ENCODE results near the gene CEP152. TPM values are rescaled to one million over a fixed set of nuclear protein-coding genes. Genes with fewer than 3 reads are reported as not detected.

The CEP152 gene
- total and polyA plus RNA-seq, 5 experiments from 2014 or later: 3.1 to 11.5 (median 5.1) TPM

DNA sequence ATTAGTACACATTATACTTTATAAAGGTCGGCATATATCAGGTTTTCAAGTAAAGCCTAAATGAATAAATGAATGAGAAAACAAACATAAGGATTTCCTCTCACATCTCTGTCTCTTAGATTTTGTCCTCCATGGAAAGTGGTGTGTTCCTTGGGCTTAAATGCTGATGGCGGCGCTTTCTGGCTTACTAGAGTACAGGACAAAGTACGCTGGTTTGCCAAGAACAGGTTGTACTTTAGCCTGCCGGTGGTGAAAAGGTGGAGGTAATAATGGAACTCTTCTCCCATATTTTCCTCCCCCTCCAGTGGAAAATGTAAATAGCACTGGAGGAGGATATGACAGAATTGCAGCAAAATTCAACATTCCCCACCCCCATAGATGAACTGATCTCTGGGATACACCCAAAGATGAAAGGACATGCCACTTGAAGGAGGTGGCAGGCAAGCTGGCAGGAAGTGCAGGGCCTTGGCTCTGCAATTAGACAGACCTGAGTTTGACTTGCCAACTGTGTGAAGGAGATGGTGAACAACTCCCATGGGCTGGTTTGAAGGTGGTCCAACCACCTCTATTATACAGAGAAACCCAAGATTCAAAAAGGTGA is 29.3 kb downstream of the CEP152 start:
- H3K4me1 Mint-ChIP-seq: peaks cover 0 to 2% (median 0%) of the 10 kb centered on the region in 4 donors
- ATAC-seq: no peak
- no peak for DNase-seq
- POLR2A ChIA-PET: no interaction called here
- no peak overlapping the region for H3K4me3 Mint-ChIP-seq
- no peaks in the 10 kb centered on the region for H3K27me3 Mint-ChIP-seq
- peak overlapping the region in 2 of 10 donors; percentile 12 to 40 for H3K27ac Mint-ChIP-seq
- H3K36me3 Mint-ChIP-seq: peaks cover 11 to 52% (median 28%) of the 10 kb centered on the region in 3 donors
- H3K9me3 Mint-ChIP-seq: no peaks in the 10 kb centered on the region

DNA sequence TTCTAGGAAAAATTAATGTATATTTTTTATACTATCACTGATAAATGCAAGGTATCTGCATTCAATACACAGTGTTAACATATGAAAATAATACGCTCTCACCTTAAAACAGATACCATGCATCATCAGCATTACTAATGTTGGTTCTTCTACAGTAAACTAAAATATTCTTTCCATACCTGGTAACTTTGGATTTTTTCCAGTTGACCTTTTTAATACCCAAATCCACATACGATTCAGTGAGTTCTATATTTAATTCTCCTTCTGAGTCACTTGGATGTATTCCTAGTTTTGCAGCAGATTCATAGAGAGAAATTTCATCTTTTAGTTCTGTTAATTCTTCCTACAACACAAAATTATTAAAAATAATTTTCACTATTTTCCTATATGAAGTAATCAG is 29.9 kb downstream of the CEP152 start:
- POLR2A ChIA-PET: no interaction called here
- H3K27me3 Mint-ChIP-seq: no peaks in the 10 kb centered on the region
- no peak for DNase-seq
- H3K4me1 Mint-ChIP-seq: peaks cover 0 to 2% (median 0%) of the 10 kb centered on the region in 4 donors
- H3K9me3 Mint-ChIP-seq: no peaks in the 10 kb centered on the region
- no peak overlapping the region for H3K27ac Mint-ChIP-seq
- H3K36me3 Mint-ChIP-seq: peaks cover 11 to 51% (median 28%) of the 10 kb centered on the region in 3 donors
- ATAC-seq: no peak
- H3K4me3 Mint-ChIP-seq: no peak overlapping the region

GRCh38 chr15:48778331-48778730 is 32.5 kb downstream of the CEP152 start:
- Mint-ChIP-seq H3K36me3 (peaks cover 27 to 57% (median 46%) of the 10 kb centered on the region in 3 donors), H3K4me1 (no peaks in the 10 kb centered on the region), H3K27me3 (no peaks in the 10 kb centered on the region), H3K27ac (no peak overlapping the region), H3K9me3 (peaks cover 0 to 16% (median 5%) of the 10 kb centered on the region in 9 donors), H3K4me3 (no peak overlapping the region)
- POLR2A ChIA-PET: no interaction called here
- ATAC-seq (no peak), DNase-seq (no peak)

- H3K27ac Mint-ChIP-seq: no peak overlapping the region
Measured at GRCh38 chr15:48777645-48778330, 33.1 kb downstream of the CEP152 start.

DNA sequence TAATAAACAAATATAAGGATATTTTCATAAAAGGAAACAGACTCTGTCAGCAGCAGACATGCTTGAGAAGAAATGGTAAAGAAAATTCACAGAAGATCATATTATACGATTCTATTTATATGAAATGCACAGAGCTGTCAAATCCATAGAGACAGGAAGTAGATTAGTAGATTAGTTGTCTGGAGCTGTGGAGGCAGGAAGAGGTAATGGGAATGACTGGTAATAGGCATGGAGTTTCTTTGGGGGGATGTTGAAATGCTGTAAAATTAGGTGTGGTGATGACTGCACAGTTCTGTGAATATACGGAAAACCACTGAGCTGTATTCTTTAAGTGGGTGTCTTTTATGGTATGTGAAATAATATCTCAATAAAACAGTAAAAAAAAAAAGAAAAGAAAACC is 35.3 kb downstream of the CEP152 start:
- Mint-ChIP-seq H3K36me3 (peaks cover 27 to 52% (median 51%) of the 10 kb centered on the region in 3 donors), H3K9me3 (peaks cover 0 to 16% (median 5%) of the 10 kb centered on the region in 9 donors), H3K27ac (no peak overlapping the region), H3K4me1 (no peaks in the 10 kb centered on the region), H3K27me3 (no peaks in the 10 kb centered on the region), H3K4me3 (no peak overlapping the region)
- ATAC-seq (no peak), DNase-seq (no peak)
- POLR2A ChIA-PET: no interaction called here

More at GRCh38 chr15:48777645-48778330, 33.1 kb downstream of the CEP152 start:
- peaks cover 27 to 56% (median 48%) of the 10 kb centered on the region in 3 donors for H3K36me3 Mint-ChIP-seq
- no peak overlapping the region for H3K4me3 Mint-ChIP-seq
- ATAC-seq (no peak), DNase-seq (no peak)
- no peaks in the 10 kb centered on the region for H3K27me3 Mint-ChIP-seq
- POLR2A ChIA-PET: no interaction called here
- no peaks in the 10 kb centered on the region for H3K4me1 Mint-ChIP-seq
- peaks cover 0 to 16% (median 5%) of the 10 kb centered on the region in 9 donors for H3K9me3 Mint-ChIP-seq

DNA sequence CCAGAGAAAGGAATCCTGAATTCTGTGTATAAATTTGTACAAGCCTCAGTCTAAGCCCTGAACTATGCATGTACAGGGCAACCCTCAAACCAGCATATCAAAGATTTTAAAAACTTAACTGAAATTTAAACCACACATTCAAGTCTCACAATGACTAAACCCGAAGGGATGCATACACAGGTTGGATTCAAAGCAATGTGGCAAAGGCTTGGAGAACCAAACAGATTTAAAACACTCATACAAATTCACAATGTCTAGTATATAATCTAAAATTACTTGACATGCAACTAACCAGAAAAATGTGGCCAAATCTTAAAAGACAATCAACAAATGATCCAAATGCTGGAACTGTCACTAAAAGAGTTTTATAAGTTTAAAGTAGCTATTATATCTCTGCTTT is 36.4 kb downstream of the CEP152 start:
- peaks cover 0 to 16% (median 5%) of the 10 kb centered on the region in 9 donors for H3K9me3 Mint-ChIP-seq
- POLR2A ChIA-PET: no interaction called here
- no peaks in the 10 kb centered on the region for H3K27me3 Mint-ChIP-seq
- no peak overlapping the region for H3K4me3 Mint-ChIP-seq
- no peak overlapping the region for H3K27ac Mint-ChIP-seq
- no peak for DNase-seq
- no peak for ATAC-seq
- peaks cover 34 to 52% (median 52%) of the 10 kb centered on the region in 3 donors for H3K36me3 Mint-ChIP-seq
- H3K4me1 Mint-ChIP-seq: no peaks in the 10 kb centered on the region

DNA sequence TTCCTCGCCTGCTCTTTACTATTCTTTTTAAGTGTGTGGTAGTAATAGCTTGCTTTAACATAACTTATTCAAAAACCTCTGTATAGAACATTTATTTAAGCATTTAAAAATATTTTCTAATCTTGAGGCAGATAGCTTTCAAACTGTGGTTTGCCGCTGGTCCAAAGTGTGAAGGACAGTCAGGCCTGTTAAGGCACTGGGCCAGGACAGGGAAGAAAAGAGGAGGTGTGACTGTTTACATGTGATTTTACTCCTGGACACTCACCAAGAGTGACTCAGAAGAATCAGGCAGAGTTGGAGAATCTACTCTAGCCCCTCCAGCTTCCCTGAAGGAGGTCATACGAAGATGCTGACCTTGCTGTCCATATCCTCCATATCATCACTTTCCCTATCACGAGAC is 44.7 kb downstream of the CEP152 start:
- H3K9me3 Mint-ChIP-seq: no peaks in the 10 kb centered on the region
- POLR2A ChIA-PET: no interaction called here
- no peak for DNase-seq

DNA sequence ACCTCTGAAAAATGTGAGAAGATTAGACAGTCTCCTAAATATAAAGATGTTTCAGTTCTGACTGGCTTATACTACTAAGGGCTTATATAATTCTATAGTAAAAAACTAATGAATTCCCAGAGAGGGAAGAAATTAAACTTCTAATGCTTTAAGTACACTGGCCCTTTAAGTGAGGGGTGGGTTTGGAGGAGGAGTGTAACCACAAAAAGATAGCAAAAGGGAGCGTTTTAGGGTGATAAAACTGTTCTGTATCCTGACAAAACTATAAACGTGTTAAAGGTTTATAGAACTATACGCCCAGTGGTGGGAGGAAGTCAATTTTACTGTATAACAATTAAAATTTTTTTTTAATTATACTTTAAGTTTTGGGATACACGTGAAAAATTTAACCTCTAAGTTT is 45.8 kb downstream of the CEP152 start:
- Mint-ChIP-seq H3K9me3 (no peaks in the 10 kb centered on the region), H3K4me1 (peaks cover 0 to 2% (median 0%) of the 10 kb centered on the region in 4 donors), H3K4me3 (no peak overlapping the region), H3K36me3 (peaks cover 27 to 75% (median 49%) of the 10 kb centered on the region in 3 donors), H3K27me3 (no peaks in the 10 kb centered on the region), H3K27ac (no peak overlapping the region)
- DNase-seq (no peak), ATAC-seq (no peak)
- POLR2A ChIA-PET: no interaction called here

More for the DNA sequence above, 44.7 kb downstream of the CEP152 start:
- Mint-ChIP-seq H3K27ac (no peak overlapping the region), H3K4me1 (peaks cover 0 to 2% (median 0%) of the 10 kb centered on the region in 4 donors), H3K36me3 (peaks cover 32 to 80% (median 54%) of the 10 kb centered on the region in 3 donors), H3K4me3 (no peak overlapping the region), H3K27me3 (no peaks in the 10 kb centered on the region)
- ATAC-seq: no peak

DNA sequence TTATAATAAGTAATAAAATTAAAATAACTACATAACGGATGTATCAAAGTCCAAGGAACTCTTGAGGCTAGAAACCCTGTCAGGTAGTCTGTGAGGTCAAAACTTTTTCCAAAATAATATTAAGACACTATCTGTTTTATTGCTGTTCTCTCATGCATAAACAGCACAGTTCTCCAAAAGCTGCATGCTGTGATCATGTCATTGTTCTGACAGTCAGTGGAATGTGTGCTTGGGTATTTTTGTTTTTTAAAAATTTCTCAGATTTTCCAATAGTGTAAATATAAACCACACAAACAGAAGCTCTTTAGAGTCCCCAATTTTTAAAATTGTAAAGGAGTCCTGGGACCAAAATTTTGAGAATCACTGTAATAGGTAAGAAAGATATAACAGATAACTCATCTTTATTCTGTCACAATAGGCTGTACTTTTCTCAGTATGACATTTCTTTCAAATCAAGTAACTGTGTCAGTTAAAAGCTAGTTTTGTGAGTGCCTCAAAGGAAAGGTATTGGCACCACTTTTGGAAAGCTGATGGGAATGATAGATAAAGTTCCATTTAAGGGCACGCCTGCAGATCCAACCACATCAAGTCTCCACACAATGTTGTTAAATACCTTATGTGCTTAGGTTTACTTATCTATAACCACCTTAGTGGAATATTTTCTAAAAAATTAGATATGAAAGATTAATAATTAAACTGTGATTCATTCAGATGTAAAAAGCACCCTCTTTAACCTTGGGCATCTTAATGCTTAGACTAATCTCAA is 49.3 kb downstream of the CEP152 start:
- peaks cover 19 to 72% (median 42%) of the 10 kb centered on the region in 3 donors for H3K36me3 Mint-ChIP-seq
- peaks cover 0 to 2% (median 0%) of the 10 kb centered on the region in 4 donors for H3K4me1 Mint-ChIP-seq
- H3K27me3 Mint-ChIP-seq: no peaks in the 10 kb centered on the region
- H3K27ac Mint-ChIP-seq: no peak overlapping the region
- POLR2A ChIA-PET: no interaction called here
- no peak overlapping the region for H3K4me3 Mint-ChIP-seq
- DNase-seq: no peak
- no peaks in the 10 kb centered on the region for H3K9me3 Mint-ChIP-seq
- ATAC-seq: no peak

DNA sequence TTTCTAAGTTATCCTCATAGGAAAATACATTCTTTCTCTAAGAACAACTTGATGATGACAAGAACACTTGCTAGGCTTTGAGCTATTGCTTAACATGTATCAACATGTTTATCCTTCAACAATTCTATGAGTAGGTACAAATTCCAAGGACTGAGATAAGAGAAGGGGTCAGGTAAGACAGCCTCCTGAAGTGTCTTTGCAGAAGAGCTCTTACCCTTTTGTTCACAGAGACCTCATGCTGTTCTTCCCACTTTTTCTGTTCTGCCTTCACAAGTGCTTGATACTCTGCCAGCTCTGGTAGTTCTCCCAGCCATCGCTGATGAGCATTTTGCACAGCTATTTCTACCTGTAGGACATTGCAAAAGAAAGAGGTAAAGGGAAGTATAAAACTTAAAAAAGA is 50.9 kb downstream of the CEP152 start:
- H3K4me3 Mint-ChIP-seq: no peak overlapping the region
- H3K27me3 Mint-ChIP-seq: no peaks in the 10 kb centered on the region
- POLR2A ChIA-PET: no interaction called here
- no peak for DNase-seq
- peaks cover 0 to 2% (median 0%) of the 10 kb centered on the region in 4 donors for H3K4me1 Mint-ChIP-seq
- no peak overlapping the region for H3K27ac Mint-ChIP-seq
- peaks cover 18 to 67% (median 41%) of the 10 kb centered on the region in 3 donors for H3K36me3 Mint-ChIP-seq
- H3K9me3 Mint-ChIP-seq: no peaks in the 10 kb centered on the region
- ATAC-seq: no peak

- H3K27me3 Mint-ChIP-seq: no peaks in the 10 kb centered on the region
- ATAC-seq (no peak), DNase-seq (no peak)
- H3K4me3 Mint-ChIP-seq: no peak overlapping the region
- peaks cover 0 to 2% (median 0%) of the 10 kb centered on the region in 4 donors for H3K4me1 Mint-ChIP-seq
- H3K27ac Mint-ChIP-seq: no peak overlapping the region
- H3K9me3 Mint-ChIP-seq: no peaks in the 10 kb centered on the region
- peaks cover 8 to 59% (median 34%) of the 10 kb centered on the region in 3 donors for H3K36me3 Mint-ChIP-seq
- POLR2A ChIA-PET: no interaction called here
Measured at GRCh38 chr15:48757661-48758060, 53.2 kb downstream of the CEP152 start.

DNA sequence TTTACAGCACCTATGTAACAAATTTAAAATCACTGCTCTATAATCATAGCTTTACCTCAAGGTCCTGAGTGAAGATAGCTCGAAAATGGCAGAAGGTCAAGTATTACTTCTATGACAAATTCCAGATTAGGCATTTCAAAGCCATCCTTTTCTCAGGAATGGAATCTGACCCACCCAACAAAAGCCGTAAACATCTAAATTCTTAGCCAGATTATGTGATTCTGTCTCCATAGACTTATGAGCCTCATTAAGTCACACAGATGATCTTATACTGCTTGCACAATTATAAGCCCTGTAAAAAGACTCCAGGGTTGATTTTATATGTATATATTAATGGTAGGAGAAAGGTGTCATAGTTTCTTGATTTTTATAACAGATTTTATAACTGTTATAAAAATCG is 56.9 kb downstream of the CEP152 start:
- H3K4me3 Mint-ChIP-seq: no peak overlapping the region
- H3K36me3 Mint-ChIP-seq: peaks cover 16 to 53% (median 34%) of the 10 kb centered on the region in 3 donors
- POLR2A ChIA-PET: no interaction called here
- DNase-seq: no peak
- ATAC-seq: no peak
- H3K4me1 Mint-ChIP-seq: peaks cover 0 to 2% (median 0%) of the 10 kb centered on the region in 4 donors
- no peak overlapping the region for H3K27ac Mint-ChIP-seq
- H3K9me3 Mint-ChIP-seq: no peaks in the 10 kb centered on the region
- no peaks in the 10 kb centered on the region for H3K27me3 Mint-ChIP-seq

- Mint-ChIP-seq H3K4me3 (no peak overlapping the region), H3K27ac (no peak overlapping the region), H3K36me3 (peaks cover 22 to 59% (median 46%) of the 10 kb centered on the region in 3 donors), H3K4me1 (peaks cover 0 to 2% (median under 1%) of the 10 kb centered on the region in 4 donors), H3K9me3 (no peaks in the 10 kb centered on the region), H3K27me3 (no peaks in the 10 kb centered on the region)
- ATAC-seq (no peak), DNase-seq (no peak)
- POLR2A ChIA-PET: no interaction called here
Measured at GRCh38 chr15:48751595-48751994, 59.3 kb downstream of the CEP152 start.
